ENCODE data around the gene TAOK1.

TAOK1 gene

GRCh38 chr17:29443041-29443739 is 53.0 kb downstream of the TAOK1 start:
- peaks cover 98% of the 10 kb centered on the region for H3K79me2 ChIP-seq (ENCODE audit: control insufficient read depth, low read length)
- no peak overlapping the region for H3K27ac ChIP-seq (ENCODE audit: low read depth, low read length)

GRCh38 chr17:29444589-29444988 is 54.4 kb downstream of the TAOK1 start:
- peaks cover 9% of the 10 kb centered on the region for H3F3A ChIP-seq (ENCODE audit: control insufficient read depth, insufficient read depth)
- no peaks in the 10 kb centered on the region for H3K27me3 ChIP-seq (ENCODE audit: control insufficient read depth, low read length)
- peak overlapping the region; percentile 61 for H3K4me2 ChIP-seq (ENCODE audit: low read length)
- no peaks in the 10 kb centered on the region for H3K9me2 ChIP-seq (replicated peaks; ENCODE audit: control insufficient read depth, low read length)
- peak overlapping the region; percentile 43; the same call in 1 of the 2 replicates for H3K4me3 ChIP-seq (ENCODE audit: low read length)
- H3K4me1 ChIP-seq (ENCODE audit: control insufficient read depth, low read length), result peaks cover 66% of the 10 kb centered on the region
- peaks cover 98% of the 10 kb centered on the region for H3K79me2 ChIP-seq (ENCODE audit: control insufficient read depth, low read length)
- TF ChIP-seq CTCF (IDR thresholded peaks at IDR 0.05; ENCODE audit: low read depth, low read length, poor library complexity, severe bottlenecking) (no peak), EZH2phosphoT487 (IDR thresholded peaks at IDR 0.05; ENCODE audit: borderline replicate concordance, low read length) (no peak)
- peaks cover 9% of the 10 kb centered on the region for H3K36me3 ChIP-seq (ENCODE audit: control insufficient read depth, low read length)
- H4K20me1 ChIP-seq (ENCODE audit: control insufficient read depth, insufficient read depth, low read depth, low read length), result 0 out of 2 replicates have a peak, but pooled peaks cover 6% of the 10 kb centered on the region
- no peak overlapping the region for H3K27ac ChIP-seq (ENCODE audit: low read depth, low read length)
- H3K9me3 ChIP-seq (ENCODE audit: control insufficient read depth, insufficient read depth, low read length), result no peaks in the 10 kb centered on the region

More at GRCh38 chr17:29443041-29443739, 53.0 kb downstream of the TAOK1 start:
- 0 out of 2 replicates have a peak, but pooled peaks cover 6% of the 10 kb centered on the region for H4K20me1 ChIP-seq (ENCODE audit: control insufficient read depth, insufficient read depth, low read depth, low read length)
- H3K4me3 ChIP-seq (ENCODE audit: low read length), result no peak overlapping the region
- peaks cover 9% of the 10 kb centered on the region for H3K36me3 ChIP-seq (ENCODE audit: control insufficient read depth, low read length)
- peaks cover 6% of the 10 kb centered on the region for H3F3A ChIP-seq (ENCODE audit: control insufficient read depth, insufficient read depth)
- H3K9me3 ChIP-seq (ENCODE audit: control insufficient read depth, insufficient read depth, low read length), result no peaks in the 10 kb centered on the region
- no peaks in the 10 kb centered on the region for H3K27me3 ChIP-seq (ENCODE audit: control insufficient read depth, low read length)
- TF ChIP-seq CTCF (IDR thresholded peaks at IDR 0.05; ENCODE audit: low read depth, low read length, poor library complexity, severe bottlenecking), result no peak
- no peak for TF ChIP-seq EZH2phosphoT487 (IDR thresholded peaks at IDR 0.05; ENCODE audit: borderline replicate concordance, low read length)
- H3K4me1 ChIP-seq (ENCODE audit: control insufficient read depth, low read length), result peaks cover 59% of the 10 kb centered on the region
- no peaks in the 10 kb centered on the region for H3K9me2 ChIP-seq (replicated peaks; ENCODE audit: control insufficient read depth, low read length)
- no peak overlapping the region for H3K4me2 ChIP-seq (ENCODE audit: low read length)

GRCh38 chr17:29445844-29446243 is 55.7 kb downstream of the TAOK1 start:
- Histone ChIP-seq H3K27ac (ENCODE audit: low read depth, low read length) (peak overlapping the region; percentile 27; the same call in 1 of the 2 replicates), H3K4me2 (ENCODE audit: low read length) (peak overlapping the region; percentile 61), H4K20me1 (ENCODE audit: control insufficient read depth, insufficient read depth, low read depth, low read length) (0 out of 2 replicates have a peak, but pooled peaks cover 6% of the 10 kb centered on the region), H3K4me3 (ENCODE audit: low read length) (no peak overlapping the region), H3K4me1 (ENCODE audit: control insufficient read depth, low read length) (peaks cover 66% of the 10 kb centered on the region), H3K9me2 (replicated peaks; ENCODE audit: control insufficient read depth, low read length) (no peaks in the 10 kb centered on the region), H3K9me3 (ENCODE audit: control insufficient read depth, insufficient read depth, low read length) (no peaks in the 10 kb centered on the region), H3K27me3 (ENCODE audit: control insufficient read depth, low read length) (no peaks in the 10 kb centered on the region), H3K36me3 (ENCODE audit: control insufficient read depth, low read length) (peaks cover 17% of the 10 kb centered on the region), H3K79me2 (ENCODE audit: control insufficient read depth, low read length) (peaks cover 99% of the 10 kb centered on the region), H3F3A (ENCODE audit: control insufficient read depth, insufficient read depth) (peaks cover 6% of the 10 kb centered on the region)
- TF ChIP-seq EZH2phosphoT487 (IDR thresholded peaks at IDR 0.05; ENCODE audit: borderline replicate concordance, low read length), result no peak
- no peak for TF ChIP-seq CTCF (IDR thresholded peaks at IDR 0.05; ENCODE audit: low read depth, low read length, poor library complexity, severe bottlenecking)
